PC-9 (cell line): Measurements from ENCODE around the gene RCN1. TPM values are rescaled to one million over a fixed set of nuclear protein-coding genes. Genes with fewer than 3 reads are reported as not detected.
"Not testable (repeated sequence)": the region's sequence is repeated elsewhere in the genome, so short reads cannot be mapped to it uniquely, and the experiment has no call there.

Experiments
- BruUV-seq: library from RNA; stranded (reverse); fragments of 400-500 nt; replicated peaks from 2 replicates; lab custom pipeline; 2021; lab: Mats Ljungman, UMichigan
- CTCF ChIA-PET: fragments of 300-600 bp; sonication (Branson Sonifier 250); formaldehyde crosslinking; loops from one replicate; lab custom pipeline; 2022; ENCODE audit warnings: antibody characterized with exemption; lab: Charles Lee
- POLR2A ChIA-PET: fragments of 300-600 bp; sonication (Branson Sonifier 250); formaldehyde crosslinking; loops from one replicate; lab custom pipeline; 2022; ENCODE audit warnings: antibody characterized with exemption; ENCODE audit not compliant: unreplicated experiment; lab: Charles Lee
- DNase-seq, 2 experiments: peaks; one replicate each; pipeline versions ENCODE4 v3.0.0 to v3.0.0-alpha.2; 2015 to 2022; ENCODE audit warnings: mixed read lengths in 1 of 2
- H2AFZ ChIP-seq: fragments of 200-600 bp; sonication (generic); 2 replicates; pipeline ENCODE4 v1.8.1; 2017; ENCODE audit warnings: antibody characterized with exemption
- H3F3A ChIP-seq: fragments of 200-600 bp; sonication (generic); 2 replicates; pipeline ENCODE4 v1.8.1; 2017; ENCODE audit warnings: antibody characterized with exemption, mild to moderate bottlenecking, low read depth; ENCODE audit not compliant: insufficient read depth
- H3K27ac ChIP-seq: fragments of 200-600 bp; sonication (generic); 2 replicates; pipeline ENCODE4 v1.6.1; 2016; ENCODE audit warnings: mixed run types
- H3K27me3 ChIP-seq: fragments of 200-600 bp; sonication (generic); 2 replicates; pipeline ENCODE4 v1.6.1; 2016; ENCODE audit warnings: low read depth, mixed run types; ENCODE audit not compliant: insufficient read depth
- H3K36me3 ChIP-seq: fragments of 200-600 bp; sonication (generic); 2 replicates; pipeline ENCODE4 v1.6.1; 2016; ENCODE audit warnings: low read depth, mixed run types
- H3K4me1 ChIP-seq: fragments of 200-600 bp; sonication (generic); replicated peaks from 2 replicates; pipeline ENCODE4 v1.6.1; 2016; ENCODE audit warnings: mixed run types; ENCODE audit not compliant: insufficient read depth
- H3K4me2 ChIP-seq: fragments of 200-600 bp; sonication (generic); 2 replicates; pipeline ENCODE4 v1.6.1; 2017; ENCODE audit warnings: mixed run types
- H3K4me3 ChIP-seq: fragments of 200-600 bp; sonication (generic); 2 replicates; pipeline ENCODE4 v1.6.1; 2016; ENCODE audit warnings: mixed run types
- H3K79me2 ChIP-seq: fragments of 200-600 bp; sonication (generic); 2 replicates; pipeline ENCODE4 v1.6.1; 2017; ENCODE audit warnings: low read depth, mixed run types
- H3K9me2 ChIP-seq: fragments of 200-600 bp; sonication (generic); 2 replicates; pipeline ENCODE4 v1.8.1; 2017; ENCODE audit warnings: mild to moderate bottlenecking; ENCODE audit not compliant: insufficient read depth
- H3K9me3 ChIP-seq: fragments of 200-600 bp; sonication (generic); 2 replicates; pipeline ENCODE4 v1.8.1; 2016; ENCODE audit warnings: low read depth; ENCODE audit not compliant: insufficient read depth
- H4K20me1 ChIP-seq: fragments of 200-600 bp; sonication (generic); 2 replicates; pipeline ENCODE4 v1.8.1; 2017; ENCODE audit not compliant: insufficient read depth
- CTCF ChIP-seq: fragments of 200-600 bp; sonication (generic); conservative IDR thresholded peaks from 2 replicates; pipeline ENCODE4 v1.6.1; 2017; ENCODE audit warnings: mixed run types, antibody characterized with exemption, mild to moderate bottlenecking, moderate library complexity
- EZH2 ChIP-seq: fragments of 200-600 bp; sonication (generic); IDR thresholded peaks from 2 replicates; pipeline ENCODE4 v1.8.0; 2017; ENCODE audit warnings: antibody characterized with exemption, low read depth
- intact Hi-C: fragments of 100-400 bp; cut with micrococcal nuclease; formaldehyde crosslinking; loops from one replicate; pipeline ENCODE4 v1.10.0; 2022; ENCODE audit not compliant: unreplicated experiment
- total RNA-seq: library from RNA; stranded (reverse); gene quantifications from 2 replicates; pipeline ENCODE4 v1.2.3, GENCODE V29; 2021

The RCN1 gene
- total RNA-seq, 1 experiment from 2014 or later: 206 TPM

GRCh38 chr11:32100495-32100894 is 9.6 kb downstream of the RCN1 start:
- Histone ChIP-seq H3K9me2 (no peaks in the 10 kb centered on the region), H3K4me1 (no peaks in the 10 kb centered on the region), H3K79me2 (peaks cover 33% of the 10 kb centered on the region), H3K4me2 (no peak overlapping the region), H3K9me3 (no peaks in the 10 kb centered on the region), H2AFZ (no peak overlapping the region), H3K4me3 (no peak overlapping the region), H3F3A (peaks cover 25% of the 10 kb centered on the region; the same call in 1 of the 2 replicates), H3K36me3 (peaks cover 73% of the 10 kb centered on the region), H4K20me1 (peaks cover 61% of the 10 kb centered on the region), H3K27ac (no peak overlapping the region), H3K27me3 (no peaks in the 10 kb centered on the region)
- ChIA-PET CTCF (no interaction called here), POLR2A (interaction anchor here (0.5 kb wide), 1 partner anchor 46 kb away, joined by 4 read pairs; no protein-coding TSS in a partner anchor)
- no TSS peak for BruUV-seq
- DNase-seq: no peak
- TF ChIP-seq CTCF (no peak), EZH2 (no peak)
- intact Hi-C loops: no loop called here

GRCh38 chr11:32101791-32102190 is 10.9 kb downstream of the RCN1 start:
- H3K9me3 ChIP-seq: no peaks in the 10 kb centered on the region
- no peak overlapping the region for H3K4me3 ChIP-seq
- ChIA-PET CTCF (no interaction called here), POLR2A (no interaction called here)
- no TSS peak for BruUV-seq
- no peaks in the 10 kb centered on the region for H3K9me2 ChIP-seq
- TF ChIP-seq CTCF (no peak), EZH2 (no peak)
- peaks cover 38% of the 10 kb centered on the region; the same call in 1 of the 2 replicates for H3F3A ChIP-seq
- no peaks in the 10 kb centered on the region for H3K27me3 ChIP-seq
- no peak for DNase-seq
- no peaks in the 10 kb centered on the region for H3K4me1 ChIP-seq
- no peak overlapping the region for H2AFZ ChIP-seq
- peaks cover 70% of the 10 kb centered on the region for H3K36me3 ChIP-seq
- peaks cover 48% of the 10 kb centered on the region for H4K20me1 ChIP-seq
- H3K27ac ChIP-seq: no peak overlapping the region
- intact Hi-C loops: no loop called here
- peaks cover 20% of the 10 kb centered on the region for H3K79me2 ChIP-seq
- H3K4me2 ChIP-seq: no peak overlapping the region

GRCh38 chr11:32103121-32103719 is 12.3 kb downstream of the RCN1 start:
- H3K4me1 ChIP-seq, H3K4me2 ChIP-seq, H3K9me3 ChIP-seq, H2AFZ ChIP-seq, POLR2A ChIA-PET, H3K9me2 ChIP-seq, H3K4me3 ChIP-seq, H3K27me3 ChIP-seq, BruUV-seq, H3K27ac ChIP-seq, H3K79me2 ChIP-seq, intact Hi-C loops: not testable (repeated sequence)
- H3F3A ChIP-seq: peaks cover 49% of the 10 kb centered on the region
- CTCF ChIA-PET: interaction anchor here (0.5 to 0.6 kb wide), 2 partner anchors 29 to 492 kb away, joined by 4 to 8 read pairs; no protein-coding TSS in a partner anchor
- peaks cover 34% of the 10 kb centered on the region for H4K20me1 ChIP-seq
- peak in 1 of 2 experiments; percentile 34 for DNase-seq
- H3K36me3 ChIP-seq: peaks cover 56% of the 10 kb centered on the region

GRCh38 chr11:32103941-32104340 is 13.1 kb downstream of the RCN1 start:
- no peaks in the 10 kb centered on the region for H3K9me3 ChIP-seq
- no peak overlapping the region for H3K27ac ChIP-seq
- CTCF ChIA-PET: no interaction called here
- no peaks in the 10 kb centered on the region for H3K9me2 ChIP-seq
- H2AFZ ChIP-seq: no peak overlapping the region
- peaks cover 27% of the 10 kb centered on the region for H4K20me1 ChIP-seq
- H3K27me3 ChIP-seq: no peaks in the 10 kb centered on the region
- POLR2A ChIA-PET: no interaction called here
- H3K79me2 ChIP-seq: no peaks in the 10 kb centered on the region
- no peak overlapping the region for H3K4me3 ChIP-seq
- H3K36me3 ChIP-seq: peaks cover 49% of the 10 kb centered on the region
- H3K4me1 ChIP-seq: peaks cover 9% of the 10 kb centered on the region
- peak in 1 of 2 experiments; percentile 19 for DNase-seq
- no peak overlapping the region for H3K4me2 ChIP-seq
- TF ChIP-seq EZH2 (no peak), CTCF (no peak)
- no TSS peak for BruUV-seq
- intact Hi-C loops: no loop called here
- peaks cover 56% of the 10 kb centered on the region for H3F3A ChIP-seq
